Sigmoid colon (tissue), 7 donors: ENCODE results near the gene LMO1. TPM values are rescaled to one million over a fixed set of nuclear protein-coding genes. Genes with fewer than 3 reads are reported as not detected.

Experiments
- DNase-seq: peaks from one replicate; pipeline ENCODE4 v3.0.0-alpha.2; 2019
- H3K27ac ChIP-seq, 4 donors: fragments of 200-600 bp; sonication (generic); one replicate each; pipeline ENCODE4 v1.5.1; 2016 to 2019; ENCODE audit warnings: mild to moderate bottlenecking in 1 of 4
- H3K27me3 ChIP-seq, 3 donors: fragments of 200-600 bp; sonication (generic); one replicate each; pipeline ENCODE4 v1.5.1; 2019; ENCODE audit warnings: mild to moderate bottlenecking in 1 of 3
- H3K36me3 ChIP-seq, 4 donors: fragments of 200-600 bp; sonication (generic); one replicate each; pipeline ENCODE4 v1.5.1; 2016 to 2019
- H3K4me1 ChIP-seq, 4 donors: fragments of 200-600 bp; sonication (generic); one replicate each; pipeline ENCODE4 v1.5.1; 2017 to 2019
- H3K4me3 ChIP-seq, 4 donors: fragments of 200-600 bp; sonication (generic); one replicate each; pipeline ENCODE4 v1.5.1; 2017 to 2019; ENCODE audit warnings: mild to moderate bottlenecking in 2 of 4, moderate library complexity in 1 of 4
- H3K9me3 ChIP-seq, 4 donors: fragments of 200-600 bp in 3 of 4; sonication (generic) in 3 of 4; one replicate each; pipeline versions ENCODE4 v1.5.1 to v1.6.1; 2013 to 2019
- CTCF ChIP-seq, 4 experiments: fragments of 450-650 bp in 3 of 4; fragments of 200-600 bp in 1 of 4; IDR thresholded peaks; one replicate each; pipeline ENCODE4 v1.5.1; 2016 to 2019; ENCODE audit warnings: antibody characterized with exemption in 4 of 4, mild to moderate bottlenecking in 3 of 4, moderate library complexity in 2 of 4
- EP300 ChIP-seq, 4 donors: sonication (generic); formaldehyde crosslinking; IDR thresholded peaks; one replicate each; pipeline ENCODE4 v1.6.1; 2017; ENCODE audit warnings: antibody characterized with exemption in 4 of 4
- POLR2A ChIP-seq, 2 donors: fragments of 450-650 bp; IDR thresholded peaks; one replicate each; pipeline ENCODE4 v1.6.1; 2016; ENCODE audit warnings: antibody characterized with exemption in 2 of 2, mild to moderate bottlenecking in 2 of 2, moderate library complexity in 2 of 2
- POLR2AphosphoS5 ChIP-seq, 4 donors: sonication (generic); formaldehyde crosslinking; IDR thresholded peaks; one replicate each; pipeline ENCODE4 v1.6.1; 2017; ENCODE audit warnings: antibody characterized with exemption in 4 of 4
- WGBS, 2 donors: extraction: QIAGEN DNeasy Blood & Tissue Kit; methylation state at CpG; one replicate each; pipeline ENCODE4 v1.1.7; 2013; 5-methylcytosine and 5-hydroxymethylcytosine counted together
- intact Hi-C: fragments of 100-400 bp; cut with DNase I; formaldehyde crosslinking; loops from one replicate; pipeline ENCODE4 v1.15.1; 2023
- polyA plus RNA-seq, 3 donors: library from polyadenylated mRNA; stranded (reverse); fragments of 200-250 nt; gene quantifications; one replicate each; pipeline ENCODE4 v1.2.3, GENCODE V29; 2013
- total RNA-seq, 4 donors: library from RNA; depleted of rRNA; stranded (reverse); fragments of >200 nt; gene quantifications; one replicate each; pipeline ENCODE4 v1.1.0, GENCODE V29; 2016
- donor health status: healthy with polysubstance abuse.
- donor health status: Bipolar disorder and iron deficiency.
- donor health status: healthy.

The LMO1 gene
- total and polyA plus RNA-seq, 7 donors: 0.04 to 1.8 (median 0.66) TPM; not detected in 4

GRCh38 chr11:8269636-8270035 lies 6.0 kb upstream of the LMO1 start:
- H3K27me3 ChIP-seq: peaks cover 16 to 70% (median 51%) of the 10 kb centered on the region in 3 donors
- no peak overlapping the region for H3K27ac ChIP-seq
- no peaks in the 10 kb centered on the region for H3K9me3 ChIP-seq
- no peak overlapping the region for H3K4me3 ChIP-seq
- TF ChIP-seq CTCF (IDR thresholded peaks at IDR 0.05) (no peak), POLR2AphosphoS5 (IDR thresholded peaks at IDR 0.05) (no peak), EP300 (IDR thresholded peaks at IDR 0.05) (no peak), POLR2A (IDR thresholded peaks at IDR 0.05) (no peak)
- 61 to 78% methylated on average over 5 of the region's 5 CpGs for WGBS, 2 donors
- intact Hi-C loops: loop anchor here (10.0 kb wide), 1 partner anchor 265 kb away; no protein-coding TSS in a partner anchor
- no peaks in the 10 kb centered on the region for H3K36me3 ChIP-seq
- H3K4me1 ChIP-seq: peaks cover 0 to 17% (median 15%) of the 10 kb centered on the region in 4 donors
- DNase-seq: no peak

- H3K27me3 ChIP-seq: peaks cover 16 to 71% (median 51%) of the 10 kb centered on the region in 3 donors
- DNase-seq: peak; percentile 47
These were observed 5.1 kb upstream of the LMO1 start for GRCh38 chr11:8268530-8269400.

GRCh38 chr11:8267831-8268529 lies 4.3 kb upstream of the LMO1 start:
- Histone ChIP-seq H3K4me1 (peaks cover 0 to 32% (median 26%) of the 10 kb centered on the region in 4 donors), H3K4me3 (peak overlapping the region; percentile 8 to 52 (median 41)), H3K9me3 (no peaks in the 10 kb centered on the region), H3K27ac (no peak overlapping the region), H3K36me3 (no peaks in the 10 kb centered on the region), H3K27me3 (peaks cover 16 to 71% (median 51%) of the 10 kb centered on the region in 3 donors)
- intact Hi-C loops: loop anchor here (10.0 kb wide), 1 partner anchor 263 kb away; no protein-coding TSS in a partner anchor
- TF ChIP-seq POLR2AphosphoS5 (IDR thresholded peaks at IDR 0.05) (no peak), POLR2A (IDR thresholded peaks at IDR 0.05) (no peak), CTCF (IDR thresholded peaks at IDR 0.05) (no peak), EP300 (IDR thresholded peaks at IDR 0.05) (no peak)
- peak; percentile 44 for DNase-seq
- WGBS, 2 donors: 2% methylated on average over 74 of the region's 74 CpGs

More at GRCh38 chr11:8268530-8269400, 5.1 kb upstream of the LMO1 start:
- peak overlapping the region in 3 of 4 donors; percentile 31 to 52 (median 51) for H3K4me3 ChIP-seq
- H3K27ac ChIP-seq: no peak overlapping the region
- H3K4me1 ChIP-seq: peaks cover 0 to 24% (median 19%) of the 10 kb centered on the region in 4 donors
- no peaks in the 10 kb centered on the region for H3K9me3 ChIP-seq
- no peak for TF ChIP-seq POLR2A (IDR thresholded peaks at IDR 0.05)
- no peak for TF ChIP-seq EP300 (IDR thresholded peaks at IDR 0.05)
- no peak for TF ChIP-seq CTCF (IDR thresholded peaks at IDR 0.05)
- TF ChIP-seq POLR2AphosphoS5 (IDR thresholded peaks at IDR 0.05): no peak
- intact Hi-C loops: loop anchor here (10.0 kb wide), 1 partner anchor 264 kb away; no protein-coding TSS in a partner anchor
- 10 to 15% methylated on average over 65 of the region's 65 CpGs for WGBS, 2 donors
- no peaks in the 10 kb centered on the region for H3K36me3 ChIP-seq

- 88 to 93% methylated on average over 5 of the region's 5 CpGs for WGBS, 2 donors
- Histone ChIP-seq H3K27ac (no peak overlapping the region), H3K9me3 (no peaks in the 10 kb centered on the region), H3K27me3 (peaks cover 16 to 71% (median 51%) of the 10 kb centered on the region in 3 donors), H3K36me3 (no peaks in the 10 kb centered on the region), H3K4me3 (no peak overlapping the region), H3K4me1 (peaks cover 0 to 39% (median 30%) of the 10 kb centered on the region in 4 donors)
- TF ChIP-seq POLR2AphosphoS5 (IDR thresholded peaks at IDR 0.05) (no peak), EP300 (IDR thresholded peaks at IDR 0.05) (no peak), POLR2A (IDR thresholded peaks at IDR 0.05) (no peak), CTCF (IDR thresholded peaks at IDR 0.05) (no peak)
- intact Hi-C loops: loop anchor here (10.0 kb wide), 1 partner anchor 262 kb away; no protein-coding TSS in a partner anchor
- peak; percentile 54 for DNase-seq
These were observed 3.6 kb upstream of the LMO1 start for GRCh38 chr11:8267280-8267679.
